Pancreas (tissue), 10 donors: Measurements from ENCODE around the gene DGKH. TPM values are rescaled to one million over a fixed set of nuclear protein-coding genes. Genes with fewer than 3 reads are reported as not detected.

ENCODE experiments used
- ATAC-seq, 4 donors: fragments of 200-7000 bp; cut with Tn5 transposase; one replicate each; pipeline versions ENCODE4 v1.8.0 to v1.9.1; 2020; ENCODE audit warnings: mild to moderate bottlenecking in 4 of 4, moderate library complexity in 4 of 4
- DNase-seq, 6 donors: peaks; one replicate each; pipeline ENCODE4 v3.0.0-alpha.2; 2020
- FAIRE-seq: peaks from 2 replicates; lab custom pipeline; 2012; peaks lifted over from hg19 to GRCh38; lab: Jason Lieb, UNC
- H3K27ac ChIP-seq, 4 donors: fragments of 200-600 bp; sonication (generic); 1 replicate in 3 of 4; 2 replicates in 1 of 4; pipeline versions ENCODE4 v1.5.0 to v1.8.0; 2020
- H3K27me3 ChIP-seq, 4 donors: fragments of 200-600 bp; one replicate each; pipeline ENCODE4 v1.8.0; 2021
- H3K36me3 ChIP-seq, 3 donors: fragments of 200-600 bp; sonication (generic) in 1 of 3; one replicate each; pipeline versions ENCODE4 v1.5.0 to v1.8.0; 2020 to 2021
- H3K4me1 ChIP-seq, 3 donors: fragments of 200-600 bp; one replicate each; pipeline ENCODE4 v1.8.0; 2021
- H3K4me3 ChIP-seq, 4 donors: fragments of 200-600 bp; sonication (generic) in 2 of 4; one replicate each; pipeline versions ENCODE4 v1.5.0 to v1.8.0; 2020 to 2021
- H3K9me3 ChIP-seq, 4 donors: fragments of 200-600 bp; one replicate each; pipeline ENCODE4 v1.8.0; 2021
- CTCF ChIP-seq, 4 donors: fragments of 200-600 bp; sonication (generic) in 3 of 4; IDR thresholded peaks; one replicate each; pipeline versions ENCODE4 v1.5.0 to v1.8.0; 2021; ENCODE audit warnings: antibody characterized with exemption in 4 of 4
- WGBS, 2 donors: extraction: QIAGEN DNeasy Blood & Tissue Kit; methylation state at CpG; one replicate each; pipeline ENCODE4 v1.1.7; 2013; 5-methylcytosine and 5-hydroxymethylcytosine counted together
- intact Hi-C, 3 donors: fragments of 100-400 bp; cut with DNase I; formaldehyde crosslinking; loops; one replicate each; pipeline versions ENCODE4 v1.11.1 to v1.14.2; 2022
- polyA plus RNA-seq, 2 donors: library from polyadenylated mRNA; stranded (reverse); fragments of 200-250 nt; gene quantifications; one replicate each; pipeline ENCODE4 v1.2.3, GENCODE V29; 2013
- total RNA-seq, 6 donors: library from RNA; stranded (reverse); fragmentation: NEBNext Ultra II Directional in 4 of 6; extraction: Animal tissue kit (Norgen Biotek cat#: 25700) in 4 of 6; gene quantifications; one replicate each; pipeline versions ENCODE4 v1.2.1 to v1.2.4, GENCODE V29; 2021 to 2023
- donor health status: healthy with polysubstance abuse.
- donor health status: DM: no; HTN: no; CAD: no; lungs with moderate emphysema.
- donor health status: DM: no; HTN: no; CAD: no.
- donor health status: control.
- donor health status: control.
- donor health status: Bipolar disorder and iron deficiency.
- donor health status: DM: yes; HTN: yes; CAD: no.
- donor health status: DM: no; HTN: no; CAD: no.
- donor health status: DM: no; HTN: no; CAD: no.
- donor health status: DM: yes; HTN: yes; CAD: no.

The DGKH gene
- total and polyA plus RNA-seq, 8 donors: 0.87 to 5.0 (median 1.6) TPM

- WGBS, 2 donors: 67 to 86% methylated on average over 4 of the region's 4 CpGs
- intact Hi-C loops: no loop called here
- Histone ChIP-seq H3K4me3 (no peak overlapping the region), H3K27ac (no peak overlapping the region), H3K27me3 (no peaks in the 10 kb centered on the region), H3K9me3 (no peaks in the 10 kb centered on the region), H3K36me3 (no peaks in the 10 kb centered on the region), H3K4me1 (no peaks in the 10 kb centered on the region)
- FAIRE-seq: no peak
- no peak for ATAC-seq
- TF ChIP-seq CTCF (IDR thresholded peaks at IDR 0.05): no peak
- DNase-seq: no peak
Observed at GRCh38 chr13:42022336-42022735, 26.1 kb upstream of the DGKH start.

- FAIRE-seq (no peak), DNase-seq (no peak), ATAC-seq (no peak)
- no peak overlapping the region for H3K27ac ChIP-seq
- H3K27me3 ChIP-seq: no peaks in the 10 kb centered on the region
- H3K4me1 ChIP-seq: no peaks in the 10 kb centered on the region
- WGBS, 2 donors: 75 to 88% methylated on average over 2 of the region's 2 CpGs
- no peaks in the 10 kb centered on the region for H3K9me3 ChIP-seq
- intact Hi-C loops: no loop called here
- no peaks in the 10 kb centered on the region for H3K36me3 ChIP-seq
- no peak overlapping the region for H3K4me3 ChIP-seq
- no peak for TF ChIP-seq CTCF (IDR thresholded peaks at IDR 0.05)
Observed at GRCh38 chr13:42022796-42023493, 25.5 kb upstream of the DGKH start.

GRCh38 chr13:42027286-42027685 is 21.2 kb upstream of the DGKH start:
- H3K36me3 ChIP-seq: no peaks in the 10 kb centered on the region
- ATAC-seq: no peak
- TF ChIP-seq CTCF (IDR thresholded peaks at IDR 0.05): no peak
- H3K27ac ChIP-seq: no peak overlapping the region
- H3K4me3 ChIP-seq: no peak overlapping the region
- no peaks in the 10 kb centered on the region for H3K4me1 ChIP-seq
- intact Hi-C loops: no loop called here
- H3K27me3 ChIP-seq: no peaks in the 10 kb centered on the region
- no peaks in the 10 kb centered on the region for H3K9me3 ChIP-seq
- DNase-seq: no peak
- FAIRE-seq: no peak

GRCh38 chr13:42028113-42028799 is 20.2 kb upstream of the DGKH start:
- ATAC-seq: peak in 3 of 4 donors; percentile 78 to 83 (median 83)
- TF ChIP-seq CTCF (IDR thresholded peaks at IDR 0.05): no peak
- H3K4me3 ChIP-seq: no peak overlapping the region
- FAIRE-seq: no peak
- intact Hi-C loops: no loop called here
- WGBS, 2 donors: 26 to 34% methylated on average over 3 of the region's 3 CpGs
- H3K4me1 ChIP-seq: no peaks in the 10 kb centered on the region
- no peak overlapping the region for H3K27ac ChIP-seq
- DNase-seq: no peak
- H3K36me3 ChIP-seq: no peaks in the 10 kb centered on the region
- no peaks in the 10 kb centered on the region for H3K9me3 ChIP-seq
- H3K27me3 ChIP-seq: no peaks in the 10 kb centered on the region

GRCh38 chr13:42035905-42036521 is 12.4 kb upstream of the DGKH start:
- intact Hi-C loops: no loop called here
- Histone ChIP-seq H3K4me3 (no peak overlapping the region), H3K4me1 (no peaks in the 10 kb centered on the region), H3K36me3 (no peaks in the 10 kb centered on the region), H3K27me3 (no peaks in the 10 kb centered on the region), H3K27ac (no peak overlapping the region), H3K9me3 (no peaks in the 10 kb centered on the region)
- FAIRE-seq (no peak), DNase-seq (no peak), ATAC-seq (no peak)
- no peak for TF ChIP-seq CTCF (IDR thresholded peaks at IDR 0.05)
